GM21717 (cell line): ENCODE results near the gene GRB14.
"Not testable (repeated sequence)": the region's sequence is repeated elsewhere in the genome, so short reads cannot be mapped to it uniquely, and the experiment has no call there.

Experiments
- ATAC-seq: cut with Tn5 transposase; IDR thresholded peaks from one replicate; pipeline ENCODE4 v1.9.1; 2021; ENCODE audit warnings: mild to moderate bottlenecking, moderate library complexity; ENCODE audit not compliant: unreplicated experiment

The GRB14 gene

GRCh38 chr2:164620873-164621763 lies at the start of gene GRB14:
GRB14 (minus strand) TSS chr2:164621482; CDS start chr2:164621309, 173 bp downstream.
- no peak for ATAC-seq

- no peak for ATAC-seq
These were observed 48.0 kb upstream of the GRB14 start for GRCh38 chr2:164669291-164669690.

GRCh38 chr2:164667566-164667965 lies 46.3 kb upstream of the GRB14 start:
- no peak for ATAC-seq

- ATAC-seq: no peak
These were observed 42.8 kb upstream of the GRB14 start for GRCh38 chr2:164664070-164664469.

GRCh38 chr2:164662868-164663631 lies 41.8 kb upstream of the GRB14 start:
- no peak for ATAC-seq

GRCh38 chr2:164662066-164662465 lies 40.8 kb upstream of the GRB14 start:
- no peak for ATAC-seq

- ATAC-seq: no peak
These were observed 40.1 kb upstream of the GRB14 start for GRCh38 chr2:164661349-164661748.

- no peak for ATAC-seq
These were observed 35.8 kb upstream of the GRB14 start for GRCh38 chr2:164657129-164657528.

- ATAC-seq: no peak
These were observed 34.5 kb upstream of the GRB14 start for GRCh38 chr2:164655750-164656149.

- ATAC-seq: no peak
These were observed 34.1 kb upstream of the GRB14 start for GRCh38 chr2:164655336-164655735.

GRCh38 chr2:164651361-164651760 lies 30.1 kb upstream of the GRB14 start:
- no peak for ATAC-seq

GRCh38 chr2:164644036-164644700 lies 22.9 kb upstream of the GRB14 start:
- no peak for ATAC-seq

- ATAC-seq: no peak
These were observed 21.8 kb upstream of the GRB14 start for GRCh38 chr2:164642946-164643555.

GRCh38 chr2:164642268-164642667 lies 21.0 kb upstream of the GRB14 start:
- no peak for ATAC-seq

- ATAC-seq: not testable (repeated sequence)
These were observed 7.0 kb upstream of the GRB14 start for GRCh38 chr2:164628319-164628718.

- ATAC-seq: no peak
These were observed 4.2 kb upstream of the GRB14 start for GRCh38 chr2:164625378-164625971.

- no peak for ATAC-seq
These were observed 3.0 kb upstream of the GRB14 start for GRCh38 chr2:164624316-164624715.

GRCh38 chr2:164622338-164623106 lies 1.2 kb upstream of the GRB14 start:
- no peak for ATAC-seq

GRCh38 chr2:164621764-164622105 lies 453 bp upstream of the GRB14 start:
- no peak for ATAC-seq

GRCh38 chr2:164620457-164620856 lies 825 bp downstream of the GRB14 start:
- no peak for ATAC-seq
